ENCODE data around the gene SORL1.

SORL1 gene

GRCh38 chr11:121665206-121665838 is 213.2 kb downstream of the SORL1 start:
- no peak for DNase-seq

GRCh38 chr11:121667836-121668235 is 215.7 kb downstream of the SORL1 start:
- DNase-seq = no peak

DNA sequence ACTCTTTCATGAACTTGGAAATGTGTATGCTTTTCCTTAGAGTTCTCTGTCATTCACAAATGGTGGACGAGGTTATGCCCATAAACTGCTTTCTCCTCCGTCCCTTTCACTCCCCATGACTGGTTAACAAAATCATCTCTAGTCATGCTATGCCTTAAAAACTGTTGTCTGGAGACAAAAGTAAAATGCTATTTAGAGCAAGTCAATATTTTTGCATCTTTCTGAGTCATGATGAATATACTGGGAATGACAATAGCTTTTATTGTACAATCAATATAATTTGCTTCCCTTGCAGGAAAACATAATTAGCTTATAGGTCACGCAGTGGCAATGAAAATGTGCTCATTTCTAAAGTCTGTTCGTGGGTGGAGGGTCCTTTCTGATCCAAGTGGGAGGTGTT is 217.3 kb downstream of the SORL1 start:
- DNase-seq = no peak

DNA sequence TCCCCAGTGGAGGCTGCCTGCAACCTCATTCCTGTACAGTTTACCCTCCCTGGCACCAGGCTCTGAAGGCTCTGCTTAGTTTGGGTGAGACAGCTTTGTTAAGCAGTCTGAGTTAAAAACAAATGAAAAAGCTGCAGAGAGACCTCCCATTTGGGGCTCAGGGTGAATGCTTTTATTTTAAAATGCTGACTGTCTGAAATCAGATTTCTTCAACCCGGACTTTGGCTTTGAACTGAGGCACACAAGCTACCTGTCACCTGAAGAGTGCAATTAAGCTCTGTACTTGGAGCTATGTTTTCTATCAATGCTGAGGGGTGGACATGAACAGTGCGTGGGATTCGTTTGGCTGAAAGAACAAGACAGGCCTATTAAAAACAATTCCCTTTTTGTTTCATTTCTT is 218.2 kb downstream of the SORL1 start:
- no peak for DNase-seq

DNA sequence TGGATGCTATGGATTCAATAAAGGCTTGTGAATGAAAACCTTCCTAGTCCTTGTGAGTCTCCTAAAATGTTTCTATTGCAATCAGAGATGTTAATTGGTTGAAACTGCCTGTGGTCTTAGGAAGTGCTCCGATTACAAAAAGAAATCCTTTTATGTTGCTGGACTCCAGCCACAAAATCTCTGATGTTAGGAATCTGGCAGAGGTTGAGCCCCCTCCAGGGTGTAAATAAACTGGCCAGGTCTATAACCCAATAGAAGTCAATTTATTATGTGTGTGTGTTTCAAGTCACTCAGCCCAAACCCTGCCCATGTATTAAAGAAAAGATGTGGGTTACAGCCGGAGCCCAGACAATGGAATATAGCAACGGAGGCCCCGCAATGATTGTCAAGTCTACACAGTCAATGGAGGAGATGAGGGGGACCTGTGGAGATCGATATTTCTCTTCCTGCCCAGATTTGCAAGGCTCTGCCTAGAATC is 218.7 kb downstream of the SORL1 start:
- DNase-seq = peak; percentile 36

GRCh38 chr11:121671283-121672168 is 219.4 kb downstream of the SORL1 start:
- peak; percentile 64 for DNase-seq

DNA sequence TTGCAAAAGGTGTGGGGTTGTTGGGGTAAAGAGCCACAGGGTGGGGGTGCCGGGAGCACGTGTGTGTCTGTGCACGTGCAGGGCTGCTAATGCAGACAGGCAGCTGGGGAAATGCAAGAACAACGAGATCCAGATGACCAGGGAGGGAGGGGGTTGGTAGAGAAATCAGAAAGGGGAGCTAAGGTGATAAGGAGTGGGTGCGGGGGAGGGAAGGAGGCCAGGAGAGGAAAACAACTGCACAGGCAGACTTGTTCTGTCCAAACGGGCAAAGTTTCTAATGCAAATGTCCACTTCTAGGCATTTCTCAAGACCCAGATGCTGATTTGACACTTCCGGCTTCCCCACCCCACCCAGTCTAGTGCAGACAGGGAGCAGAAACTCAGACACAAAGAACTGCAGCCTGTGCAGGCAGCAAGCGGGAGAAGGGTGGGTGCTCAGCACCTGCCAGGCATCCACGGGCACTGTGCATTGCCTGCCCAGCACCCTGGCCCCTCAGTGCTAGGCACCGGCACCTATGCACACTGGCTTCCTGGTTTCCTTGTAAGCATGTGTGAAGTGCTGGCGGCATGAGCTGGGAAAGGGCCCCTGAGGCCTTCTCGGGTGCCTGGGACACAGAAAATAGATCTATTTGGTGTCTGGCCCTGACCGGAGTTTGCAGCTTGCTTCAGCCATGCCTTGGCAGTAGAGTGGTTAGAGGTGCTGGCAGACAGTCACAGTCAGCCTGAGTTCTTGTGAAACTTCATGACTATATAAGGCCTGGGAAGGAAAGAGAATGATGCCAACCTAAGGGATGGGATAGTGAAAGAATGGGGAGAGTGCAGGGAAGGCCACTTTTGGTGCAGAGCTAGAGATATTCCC is 220.7 kb downstream of the SORL1 start:
- DNase-seq = peak; percentile 22

- no peak for DNase-seq
Measured at GRCh38 chr11:121681550-121682268, 229.6 kb downstream of the SORL1 start.
